ENCODE measurements around the gene RPS17. TPM values are rescaled to one million over a fixed set of nuclear protein-coding genes. Genes with fewer than 3 reads are reported as not detected.

The RPS17 gene
- total and polyA plus RNA-seq, 7 donors = 1,463 to 6,196 (median 3,825) TPM

DNA sequence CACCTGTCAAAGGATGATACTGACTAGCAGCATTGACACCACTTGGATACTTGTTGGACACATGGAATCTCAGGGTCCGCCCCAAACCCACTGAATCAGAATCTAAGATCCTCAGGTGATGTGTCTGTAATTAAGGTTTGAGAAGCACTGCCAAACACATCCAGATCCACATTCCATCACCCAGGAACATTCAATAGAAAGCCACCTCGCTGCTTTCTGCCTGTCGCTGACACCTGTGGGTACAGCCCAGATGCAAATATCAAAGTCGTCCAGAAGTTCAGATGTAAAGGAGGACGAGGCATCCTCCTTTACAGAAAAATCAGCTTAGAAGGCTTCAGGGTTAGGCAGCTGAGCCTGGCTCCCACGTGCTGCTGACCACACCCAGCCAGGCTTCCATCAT is 5.2 kb upstream of the RPS17 start:
- H3K27me3 ChIP-seq = no peaks in the 10 kb centered on the region
- TF ChIP-seq, protein P1, sequence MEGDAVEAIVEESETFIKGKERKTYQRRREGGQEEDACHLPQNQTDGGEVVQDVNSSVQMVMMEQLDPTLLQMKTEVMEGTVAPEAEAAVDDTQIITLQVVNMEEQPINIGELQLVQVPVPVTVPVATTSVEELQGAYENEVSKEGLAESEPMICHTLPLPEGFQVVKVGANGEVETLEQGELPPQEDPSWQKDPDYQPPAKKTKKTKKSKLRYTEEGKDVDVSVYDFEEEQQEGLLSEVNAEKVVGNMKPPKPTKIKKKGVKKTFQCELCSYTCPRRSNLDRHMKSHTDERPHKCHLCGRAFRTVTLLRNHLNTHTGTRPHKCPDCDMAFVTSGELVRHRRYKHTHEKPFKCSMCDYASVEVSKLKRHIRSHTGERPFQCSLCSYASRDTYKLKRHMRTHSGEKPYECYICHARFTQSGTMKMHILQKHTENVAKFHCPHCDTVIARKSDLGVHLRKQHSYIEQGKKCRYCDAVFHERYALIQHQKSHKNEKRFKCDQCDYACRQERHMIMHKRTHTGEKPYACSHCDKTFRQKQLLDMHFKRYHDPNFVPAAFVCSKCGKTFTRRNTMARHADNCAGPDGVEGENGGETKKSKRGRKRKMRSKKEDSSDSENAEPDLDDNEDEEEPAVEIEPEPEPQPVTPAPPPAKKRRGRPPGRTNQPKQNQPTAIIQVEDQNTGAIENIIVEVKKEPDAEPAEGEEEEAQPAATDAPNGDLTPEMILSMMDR (IDR thresholded peaks at IDR 0.05) = no peak
- TF ChIP-seq EP300 (IDR thresholded peaks at IDR 0.05) (no peak), POLR2A (IDR thresholded peaks at IDR 0.05) (no peak), POLR2AphosphoS5 (IDR thresholded peaks at IDR 0.05) (no peak)
- no peak overlapping the region for H3K27ac ChIP-seq
- no peaks in the 10 kb centered on the region for H3K9me3 ChIP-seq
- 69 to 81% methylated on average over 6 of the region's 6 CpGs for WGBS, 2 donors
- intact Hi-C loops (cut with DNase I) = no loop called here
- peaks cover 0 to 40% (median 4%) of the 10 kb centered on the region in 4 donors for H3K36me3 ChIP-seq
- no peak overlapping the region for H3K4me3 ChIP-seq
- DNase-seq = no peak
- peaks cover 0 to 8% (median 6%) of the 10 kb centered on the region in 4 donors for H3K4me1 ChIP-seq

DNA sequence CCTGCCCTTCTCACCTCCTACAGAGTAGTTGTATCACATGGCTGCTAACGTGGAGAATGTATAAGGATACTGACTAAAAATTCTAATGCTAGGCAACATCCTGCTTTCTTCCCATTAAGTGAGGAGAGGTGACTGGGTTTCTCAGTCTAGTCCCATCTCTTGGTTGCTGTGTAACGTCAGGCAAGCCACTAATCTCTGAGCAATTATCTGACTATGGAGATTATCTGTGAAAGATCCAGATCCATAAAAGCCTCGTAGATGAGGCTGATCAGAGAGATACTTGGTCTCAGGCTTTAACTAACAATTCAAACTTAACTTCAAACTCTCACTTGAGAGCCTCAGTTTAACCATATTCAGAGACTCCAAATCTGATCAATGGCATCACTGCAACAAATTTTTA is 4.7 kb upstream of the RPS17 start:
- Histone ChIP-seq H3K27ac (no peak overlapping the region), H3K4me1 (peaks cover 0 to 8% (median 6%) of the 10 kb centered on the region in 4 donors), H3K4me3 (no peak overlapping the region), H3K36me3 (peaks cover 0 to 35% (median 3%) of the 10 kb centered on the region in 4 donors), H3K27me3 (no peaks in the 10 kb centered on the region), H3K9me3 (no peaks in the 10 kb centered on the region)
- no peak for DNase-seq
- intact Hi-C loops (cut with DNase I) = no loop called here
- WGBS, 2 donors = 28 to 59% methylated on average over 3 of the region's 3 CpGs
- TF ChIP-seq EP300 (IDR thresholded peaks at IDR 0.05) = no peak
- TF ChIP-seq POLR2AphosphoS5 (IDR thresholded peaks at IDR 0.05) = no peak
- TF ChIP-seq, protein P1 (IDR thresholded peaks at IDR 0.05) = no peak
- TF ChIP-seq POLR2A (IDR thresholded peaks at IDR 0.05) = no peak

DNA sequence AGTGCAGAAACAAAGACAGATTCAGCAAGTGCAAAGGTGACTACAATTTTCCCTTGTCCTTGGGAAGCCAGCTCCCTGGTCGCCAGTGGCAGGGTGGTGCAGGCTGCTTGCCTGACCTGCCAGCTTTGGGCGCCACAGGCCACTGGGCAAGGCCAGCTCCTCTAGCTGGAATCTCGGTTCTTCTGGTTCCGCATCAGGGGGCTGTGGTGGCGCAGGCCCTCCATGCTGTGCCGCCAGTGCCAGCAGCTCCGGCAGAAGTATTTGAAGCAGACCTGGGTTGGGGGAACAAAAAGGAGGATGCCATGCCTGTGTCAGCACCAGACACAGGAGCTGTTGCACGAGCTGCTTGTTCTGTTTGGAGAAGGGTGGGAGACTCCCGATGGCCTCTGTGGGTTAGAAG is 4.2 kb upstream of the RPS17 start:
- intact Hi-C loops (cut with DNase I) = loop anchor here (5.0 kb wide), 1 partner anchor 268 kb away; no protein-coding TSS in a partner anchor
- no peaks in the 10 kb centered on the region for H3K9me3 ChIP-seq
- peaks cover 0 to 12% (median 7%) of the 10 kb centered on the region in 4 donors for H3K4me1 ChIP-seq
- TF ChIP-seq POLR2AphosphoS5 (IDR thresholded peaks at IDR 0.05) = no peak
- no peak for TF ChIP-seq EP300 (IDR thresholded peaks at IDR 0.05)
- TF ChIP-seq, protein P1 (IDR thresholded peaks at IDR 0.05) = no peak
- TF ChIP-seq POLR2A (IDR thresholded peaks at IDR 0.05) = no peak
- H3K36me3 ChIP-seq = peaks cover 0 to 30% (median under 1%) of the 10 kb centered on the region in 4 donors
- H3K27ac ChIP-seq = no peak overlapping the region
- no peak for DNase-seq
- WGBS, 2 donors = 63 to 81% methylated on average over 9 of the region's 9 CpGs
- no peaks in the 10 kb centered on the region for H3K27me3 ChIP-seq
- H3K4me3 ChIP-seq = no peak overlapping the region

DNA sequence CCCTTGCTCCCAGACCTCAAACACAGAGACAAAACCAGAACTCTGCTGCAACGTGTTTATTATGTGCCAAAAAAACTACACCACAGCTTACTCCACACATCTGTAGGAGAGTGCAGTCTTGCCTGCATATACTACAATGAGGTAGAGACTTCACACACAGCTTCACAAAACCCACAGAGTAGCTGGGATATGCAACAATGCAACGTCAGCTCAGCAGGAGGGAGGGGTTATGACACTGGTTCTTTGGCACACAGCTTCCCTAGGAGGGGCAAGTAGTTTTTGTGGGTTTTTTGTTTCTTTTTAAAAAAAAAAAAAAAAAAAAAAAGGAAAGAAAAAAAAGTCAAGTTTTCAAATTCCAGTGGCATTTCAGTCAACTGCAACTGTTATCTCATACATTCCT is 2.9 kb upstream of the RPS17 start:
- Histone ChIP-seq H3K9me3 (no peaks in the 10 kb centered on the region), H3K27ac (no peak overlapping the region), H3K36me3 (peaks cover 5 to 32% (median 7%) of the 10 kb centered on the region in 4 donors), H3K4me1 (peaks cover 0 to 22% (median 20%) of the 10 kb centered on the region in 4 donors), H3K27me3 (no peaks in the 10 kb centered on the region), H3K4me3 (no peak overlapping the region)
- intact Hi-C loops (cut with DNase I) = loop anchor here (5.0 kb wide), 1 partner anchor 269 kb away; no protein-coding TSS in a partner anchor
- no peak for TF ChIP-seq POLR2A (IDR thresholded peaks at IDR 0.05)
- TF ChIP-seq, protein P1 (IDR thresholded peaks at IDR 0.05) = no peak
- TF ChIP-seq EP300 (IDR thresholded peaks at IDR 0.05) = no peak
- no peak for TF ChIP-seq POLR2AphosphoS5 (IDR thresholded peaks at IDR 0.05)
- WGBS, 2 donors = 34 to 41% methylated on average over 2 of the region's 2 CpGs
- DNase-seq = no peak

Measured in sigmoid colon (tissue), 7 donors.